Loucy (cell line): ENCODE measurements around the gene PTHLH.

Source experiments
- H2AFZ ChIP-seq: fragments of 200-600 bp; sonication (generic); 2 replicates; pipeline ENCODE4 v1.6.0; 2016; ENCODE audit warnings: antibody characterized with exemption, mild to moderate bottlenecking, low read length, moderate library complexity
- H3F3A ChIP-seq: fragments of 200-600 bp; 2 replicates; pipeline ENCODE4 v1.6.0; 2016; ENCODE audit warnings: antibody characterized with exemption, low read depth, mild to moderate bottlenecking
- H3K27me3 ChIP-seq: fragments of 200-600 bp; sonication (generic); 2 replicates; pipeline ENCODE4 v1.6.1; 2014; ENCODE audit warnings: low read length, mild to moderate bottlenecking; ENCODE audit not compliant: insufficient read depth, poor library complexity, severe bottlenecking
- H3K36me3 ChIP-seq: fragments of 200-600 bp; sonication (generic); 2 replicates; pipeline ENCODE4 v1.6.1; 2016; ENCODE audit warnings: low read length; ENCODE audit not compliant: insufficient read depth
- H3K4me1 ChIP-seq: fragments of 200-600 bp; sonication (generic); 2 replicates; pipeline ENCODE4 v1.5.1; 2014; ENCODE audit warnings: low read length, mild to moderate bottlenecking; ENCODE audit not compliant: insufficient read depth, poor library complexity, severe bottlenecking
- H3K4me2 ChIP-seq: fragments of 200-600 bp; sonication (generic); 2 replicates; pipeline ENCODE4 v1.6.0; 2014; ENCODE audit warnings: antibody characterized with exemption, low read length, low read depth, mild to moderate bottlenecking; ENCODE audit not compliant: poor library complexity, severe bottlenecking
- H3K4me3 ChIP-seq: fragments of 200-600 bp; sonication (generic); 2 replicates; pipeline ENCODE4 v1.5.1; 2014; ENCODE audit warnings: low read length, mild to moderate bottlenecking, mixed read lengths; ENCODE audit not compliant: poor library complexity, severe bottlenecking
- H3K79me2 ChIP-seq: fragments of 200-600 bp; sonication (generic); 2 replicates; pipeline ENCODE4 v1.6.1; 2014; ENCODE audit warnings: low read length; ENCODE audit not compliant: insufficient read depth
- H3K9ac ChIP-seq: fragments of 200-600 bp; sonication (generic); 2 replicates; pipeline ENCODE4 v1.6.0; 2014; ENCODE audit warnings: mild to moderate bottlenecking, low read depth, low read length, moderate library complexity; ENCODE audit not compliant: poor library complexity, severe bottlenecking
- H3K9me2 ChIP-seq: fragments of 200-600 bp; sonication (generic); replicated peaks from 2 replicates; pipeline ENCODE4 v1.6.1; 2016; ENCODE audit warnings: low read depth, low read length, mixed read lengths
- H3K9me3 ChIP-seq: fragments of 200-600 bp; sonication (generic); 2 replicates; pipeline ENCODE4 v1.6.1; 2014; ENCODE audit warnings: mild to moderate bottlenecking, antibody characterized with exemption, low read length, low read depth; ENCODE audit not compliant: insufficient read depth
- H4K20me1 ChIP-seq: fragments of 200-600 bp; sonication (generic); 2 replicates; pipeline ENCODE4 v1.6.0; 2014; ENCODE audit warnings: antibody characterized with exemption, low read length, mild to moderate bottlenecking; ENCODE audit not compliant: insufficient read depth, poor library complexity, severe bottlenecking
- CTCF ChIP-seq: fragments of 200-600 bp; sonication (generic); conservative IDR thresholded peaks from 2 replicates; pipeline ENCODE4 v1.5.1; 2014; ENCODE audit warnings: mild to moderate bottlenecking, antibody characterized with exemption, low read length
- EZH2phosphoT487 ChIP-seq: fragments of 200-600 bp; IDR thresholded peaks from 2 replicates; pipeline ENCODE4 v1.6.1; 2018; ENCODE audit warnings: antibody characterized with exemption, mild to moderate bottlenecking, moderate library complexity, borderline replicate concordance

PTHLH gene

GRCh38 chr12:27968972-27969623 lies 3.4 kb downstream of the PTHLH start:
- Histone ChIP-seq H3K9me3 (no peaks in the 10 kb centered on the region), H3K79me2 (no peaks in the 10 kb centered on the region), H2AFZ (no peak overlapping the region), H3K4me3 (no peak overlapping the region), H3K4me2 (no peak overlapping the region), H3K27me3 (no peaks in the 10 kb centered on the region), H3K4me1 (no peaks in the 10 kb centered on the region), H3F3A (no peaks in the 10 kb centered on the region), H4K20me1 (no peaks in the 10 kb centered on the region), H3K9me2 (no peaks in the 10 kb centered on the region), H3K36me3 (no peaks in the 10 kb centered on the region), H3K9ac (no peak overlapping the region)
- TF ChIP-seq EZH2phosphoT487 (no peak), CTCF (no peak)

GRCh38 chr12:27967551-27968054 lies 4.9 kb downstream of the PTHLH start:
- Histone ChIP-seq H3K27me3 (no peaks in the 10 kb centered on the region), H2AFZ (no peak overlapping the region), H3K36me3 (no peaks in the 10 kb centered on the region), H3K4me1 (no peaks in the 10 kb centered on the region), H3K4me2 (no peak overlapping the region), H3K9me3 (no peaks in the 10 kb centered on the region), H3K9ac (no peak overlapping the region), H3K79me2 (no peaks in the 10 kb centered on the region), H3K9me2 (no peaks in the 10 kb centered on the region), H4K20me1 (no peaks in the 10 kb centered on the region), H3K4me3 (no peak overlapping the region), H3F3A (no peaks in the 10 kb centered on the region)
- TF ChIP-seq EZH2phosphoT487 (no peak), CTCF (no peak)

GRCh38 chr12:27966870-27967269 lies 5.7 kb downstream of the PTHLH start:
- Histone ChIP-seq H3K4me2 (no peak overlapping the region), H3F3A (no peaks in the 10 kb centered on the region), H3K27me3 (no peaks in the 10 kb centered on the region), H3K9ac (no peak overlapping the region), H2AFZ (no peak overlapping the region), H3K9me2 (no peaks in the 10 kb centered on the region), H3K4me1 (no peaks in the 10 kb centered on the region), H3K4me3 (no peak overlapping the region), H3K79me2 (no peaks in the 10 kb centered on the region), H4K20me1 (no peaks in the 10 kb centered on the region), H3K36me3 (no peaks in the 10 kb centered on the region), H3K9me3 (no peaks in the 10 kb centered on the region)
- no peak for TF ChIP-seq EZH2phosphoT487
- TF ChIP-seq CTCF, result no peak
